H54 (cell line): ENCODE measurements around the gene ELAVL3.
A peak's percentile ranks its signal among the peaks of the same experiment; 100 is the strongest.
"Not testable (repeated sequence)": the region's sequence is repeated elsewhere in the genome, so short reads cannot be mapped to it uniquely, and the experiment has no call there.

ENCODE experiments used
- DNase-seq: peaks from one replicate; pipeline ENCODE4 v3.0.0; 2011; ENCODE audit warnings: low spot score, mixed read lengths; ENCODE audit not compliant: insufficient read length
- FAIRE-seq: peaks from 3 replicates; lab custom pipeline; 2011; peaks lifted over from hg19 to GRCh38; lab: Jason Lieb, UNC
- POLR2A ChIP-seq: IDR thresholded peaks from 2 replicates; pipeline ENCODE4 v1.6.1; 2011; ENCODE audit warnings: low read depth, mild to moderate bottlenecking, low read length

The ELAVL3 gene

DNA sequence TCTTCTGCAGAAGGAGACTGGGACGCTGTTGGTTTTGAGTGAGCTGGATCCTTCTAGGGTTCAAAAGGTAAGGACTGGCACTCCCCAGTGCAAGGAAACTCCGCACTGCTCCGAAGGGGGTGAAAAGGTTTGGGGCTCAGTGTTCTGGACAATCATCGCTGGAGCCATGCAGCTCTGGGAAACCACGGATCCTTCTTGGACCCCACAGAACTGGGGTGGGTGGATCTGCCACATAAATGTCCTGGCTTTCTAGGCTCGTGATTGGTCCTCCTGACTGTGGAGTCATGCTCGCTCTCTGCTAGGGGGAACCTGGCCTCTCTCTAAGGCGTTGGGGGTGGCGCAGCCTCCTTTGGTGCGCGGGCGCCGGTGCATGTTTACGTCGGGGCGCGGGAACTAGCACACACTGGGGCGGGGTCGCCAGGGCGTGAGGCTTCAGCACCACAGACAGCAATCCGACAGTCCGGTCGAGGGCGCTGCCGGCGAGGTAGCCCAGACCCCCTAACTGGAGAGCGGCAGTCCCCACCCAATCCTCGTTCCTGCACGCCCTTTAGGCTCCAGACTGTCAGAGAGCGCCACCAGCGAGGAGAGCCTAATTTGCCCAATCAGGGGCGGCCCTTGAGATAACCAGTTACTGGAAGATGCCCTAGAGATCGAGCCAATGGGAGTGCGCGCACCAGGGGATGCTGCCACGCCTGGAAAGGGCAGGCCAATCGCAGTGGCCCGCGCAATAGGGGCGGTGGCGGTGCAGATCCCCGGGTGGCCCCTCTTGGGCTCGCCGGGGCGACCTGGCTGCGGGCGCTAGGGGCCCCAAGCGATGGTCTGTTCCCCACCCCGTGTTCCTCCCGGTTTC is 913 bp upstream of the ELAVL3 start:
- FAIRE-seq: peak; percentile 60
- peak; percentile 33; the same call in 1 of the 2 replicates for TF ChIP-seq POLR2A

DNA sequence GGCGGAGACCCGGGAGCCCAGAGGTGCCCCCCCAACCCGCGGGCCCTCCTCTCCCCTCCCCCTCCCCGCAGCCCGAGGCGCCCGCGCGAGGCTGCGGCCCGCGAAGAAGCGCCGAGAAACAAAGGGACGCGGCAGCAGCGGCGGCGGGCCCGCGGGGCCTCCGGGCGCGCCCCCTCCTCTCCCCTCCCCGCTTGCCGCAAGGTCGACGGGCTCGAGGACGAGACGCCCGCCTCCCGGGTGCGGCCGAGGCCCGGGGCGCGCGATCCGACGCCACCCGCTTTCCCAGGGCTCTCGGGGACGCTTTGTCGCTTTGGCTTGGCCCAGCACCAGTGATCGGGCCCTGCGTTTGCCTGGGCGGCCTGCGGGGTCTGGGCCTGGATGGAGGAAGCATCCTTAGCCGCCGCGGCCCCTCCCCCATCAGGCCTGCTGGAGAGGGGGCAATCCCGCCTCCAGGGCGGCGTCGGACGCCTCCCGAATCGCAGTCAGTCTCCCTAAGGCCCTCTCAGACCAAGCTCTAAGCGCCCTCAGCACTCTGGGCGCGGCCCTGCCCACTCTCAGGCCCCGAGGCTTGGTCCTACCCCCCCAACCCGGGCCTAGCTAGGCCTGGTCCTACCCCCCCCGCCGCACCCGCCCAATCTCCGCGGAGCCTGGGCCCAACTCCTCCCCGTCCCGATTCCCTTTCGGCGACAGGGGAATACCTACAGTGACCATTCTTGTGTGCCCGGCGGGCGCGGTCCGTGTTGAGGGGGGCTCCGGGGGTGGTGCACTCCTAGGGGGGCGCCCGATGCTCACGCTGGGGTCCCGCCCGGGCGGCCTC is 740 bp downstream of the ELAVL3 start:
- no peak for FAIRE-seq
- TF ChIP-seq POLR2A: no peak
- DNase-seq: no peak

More for the DNA sequence above, 913 bp upstream of the ELAVL3 start:
- peak; percentile 98 for DNase-seq

DNA sequence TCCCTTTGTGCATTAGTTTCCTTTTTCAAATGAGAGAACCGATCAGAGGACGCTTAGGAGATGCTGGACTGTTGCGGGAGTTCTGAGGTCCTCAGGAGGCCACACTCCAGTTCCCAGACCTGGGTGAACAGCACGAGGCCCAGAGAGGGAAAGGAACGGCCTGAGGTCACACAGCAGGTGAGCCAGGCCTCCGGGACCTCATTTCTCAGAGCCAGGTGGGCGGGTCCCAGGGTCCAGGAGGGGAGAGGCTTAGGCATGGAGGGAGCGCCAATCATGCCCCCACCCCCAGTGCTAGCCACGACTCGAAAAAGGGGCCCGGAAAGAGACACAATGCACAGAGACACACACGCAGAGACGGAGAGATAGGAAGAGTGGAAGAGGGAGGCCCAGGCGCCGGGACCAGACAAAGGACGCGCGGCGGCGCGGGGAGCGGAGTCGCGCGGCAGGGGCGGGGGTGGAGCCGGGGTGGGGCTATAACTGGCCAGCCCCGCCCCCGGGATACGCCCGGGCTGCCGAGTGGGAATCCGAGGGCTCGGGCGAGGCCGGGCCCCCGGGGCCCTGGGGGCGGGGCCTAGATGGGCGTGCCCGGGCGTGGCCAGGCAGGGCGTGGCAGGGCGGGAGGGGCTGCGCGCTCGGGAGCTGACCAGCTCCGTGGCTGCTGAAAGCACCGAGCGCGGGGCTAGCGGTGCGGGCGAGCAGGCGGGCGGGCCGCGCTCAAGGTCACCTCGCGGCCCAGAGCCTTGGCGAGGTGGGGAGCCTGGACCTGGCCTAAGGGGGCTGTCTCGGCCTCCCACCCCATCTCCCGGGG is 1.6 kb downstream of the ELAVL3 start:
- FAIRE-seq (no peak), DNase-seq (no peak)
- no peak for TF ChIP-seq POLR2A

DNA sequence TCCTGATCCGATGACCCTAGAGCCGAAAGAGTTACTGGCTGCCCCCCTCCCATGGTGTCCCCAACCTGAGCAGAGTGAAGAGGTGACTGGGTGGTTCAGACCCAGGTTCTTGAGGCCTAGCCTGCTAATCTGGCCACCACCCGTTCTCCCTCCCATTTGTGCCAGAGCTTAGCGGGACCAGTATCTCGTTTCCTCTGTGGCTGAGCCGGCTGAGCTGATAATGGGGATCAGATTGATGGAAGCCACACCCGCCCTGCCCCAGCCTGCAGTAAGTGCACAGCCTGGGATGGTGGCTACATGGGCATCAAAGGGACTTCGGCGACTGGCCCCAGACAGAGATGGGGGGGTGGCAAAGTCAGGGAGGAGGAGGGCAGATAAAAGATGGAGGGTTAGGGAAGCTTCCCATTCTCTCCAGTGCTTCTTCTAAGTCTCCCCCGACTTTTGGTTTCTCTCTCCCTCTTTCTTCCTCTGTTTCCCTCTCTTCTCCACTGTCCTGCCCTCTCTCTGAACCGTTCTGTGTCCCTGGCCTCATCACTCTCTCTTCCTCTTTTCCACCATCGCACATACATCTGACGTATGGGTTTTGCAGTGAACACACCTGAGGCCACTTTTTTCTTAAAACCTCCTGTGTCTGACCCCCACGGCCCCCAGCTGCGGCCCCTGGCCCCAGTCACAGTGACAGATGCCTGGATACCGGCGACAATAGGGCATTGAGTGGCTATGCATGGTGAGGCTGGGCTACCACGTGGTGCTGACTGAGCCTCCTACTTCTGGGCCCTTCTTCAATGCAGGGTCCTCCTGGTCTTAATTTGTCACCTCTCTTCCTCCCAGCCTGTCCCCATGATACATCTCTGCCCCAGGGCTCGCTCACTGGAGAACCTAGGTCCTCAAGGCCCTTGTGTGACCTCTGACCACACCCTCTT is 2.4 kb downstream of the ELAVL3 start:
- FAIRE-seq (no peak), DNase-seq (no peak)

DNA sequence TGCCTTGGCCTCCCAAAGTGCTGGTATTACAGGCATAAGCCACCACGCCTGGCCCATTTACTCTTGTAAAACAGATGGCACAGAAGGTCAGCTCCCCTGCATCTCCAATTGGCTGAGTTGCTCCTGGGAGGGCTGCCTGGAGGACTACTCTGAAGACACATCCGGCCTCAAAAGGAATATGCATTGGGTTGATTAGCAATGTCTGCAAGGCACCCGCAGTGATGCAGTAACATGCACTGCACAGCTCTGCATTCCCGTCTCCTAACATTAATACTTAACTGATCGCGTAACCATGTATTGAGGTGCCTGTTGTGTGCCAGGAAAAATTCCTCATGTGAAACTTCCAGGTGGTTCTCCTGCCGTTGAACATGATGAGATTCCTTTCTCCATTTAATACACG is 5.0 kb downstream of the ELAVL3 start:
- DNase-seq: no peak
- FAIRE-seq: no peak
- no peak for TF ChIP-seq POLR2A

More for the DNA sequence above, 2.4 kb downstream of the ELAVL3 start:
- no peak for TF ChIP-seq POLR2A

DNA sequence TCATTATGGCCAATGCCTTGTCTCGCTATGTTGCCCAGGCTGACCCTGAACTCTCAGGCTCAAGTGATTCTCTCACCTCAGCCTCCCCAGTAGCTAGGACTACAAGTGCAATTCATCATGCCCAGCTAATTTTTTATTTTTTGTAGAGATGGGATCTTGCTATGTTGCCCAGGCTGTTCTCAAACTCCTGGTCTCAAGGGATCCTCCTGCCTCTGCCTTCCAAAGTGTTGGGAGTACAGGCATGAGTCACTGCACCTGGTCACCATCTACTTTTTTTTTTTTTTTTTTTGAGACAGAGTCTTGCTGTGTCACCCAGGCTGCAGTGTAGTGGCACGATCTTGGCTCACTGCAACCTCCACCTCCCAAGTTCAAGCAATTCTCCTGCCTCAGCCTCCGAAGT is 5.5 kb downstream of the ELAVL3 start:
- not testable (repeated sequence) for FAIRE-seq, DNase-seq

DNA sequence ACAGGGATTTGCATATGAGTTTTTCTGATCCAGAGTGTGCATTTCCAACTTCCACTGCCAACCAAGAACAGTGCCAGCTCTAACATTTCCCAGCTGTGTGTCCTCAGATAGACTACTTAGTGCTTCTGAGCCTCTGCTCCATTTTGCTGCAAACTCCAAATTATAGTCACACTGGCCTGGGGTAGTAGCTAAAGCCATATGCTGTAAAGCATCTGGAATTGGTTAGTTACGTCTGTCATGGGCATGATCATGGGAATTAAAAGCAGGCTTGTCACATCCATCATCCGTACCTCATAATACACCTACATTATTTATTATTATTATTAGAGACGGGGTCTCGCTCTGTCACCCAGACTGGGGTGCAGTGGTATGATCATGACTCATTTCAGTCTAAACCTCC is 7.1 kb downstream of the ELAVL3 start:
- FAIRE-seq (no peak), DNase-seq (no peak)
- TF ChIP-seq POLR2A: no peak

DNA sequence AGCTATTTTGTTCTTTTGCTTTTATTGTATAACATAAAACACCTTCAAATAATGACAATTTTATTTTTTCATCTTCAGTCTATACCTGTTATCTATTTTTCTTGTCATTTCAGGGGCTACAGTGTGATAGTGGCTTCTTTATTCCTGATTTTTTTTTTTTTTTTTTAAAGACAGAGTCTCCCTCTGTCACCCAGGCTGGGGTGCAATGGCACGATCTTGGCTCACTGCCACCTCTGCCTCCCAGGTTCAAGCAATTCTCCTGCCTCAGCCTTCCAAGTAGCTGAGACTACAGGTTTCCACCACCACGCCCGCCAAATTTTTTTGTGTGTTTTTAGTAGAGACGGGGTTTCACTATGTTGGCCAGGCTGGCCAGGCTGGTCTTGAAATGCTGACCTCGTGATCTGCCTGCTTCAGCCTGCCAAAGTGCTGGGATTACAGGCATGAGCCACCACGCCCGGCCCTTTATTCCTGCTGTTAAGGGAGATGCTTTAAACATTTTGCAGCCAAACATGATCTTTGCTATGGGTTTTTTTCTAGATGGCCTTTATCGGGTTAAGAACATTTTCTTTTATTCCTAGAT is 12.5 kb downstream of the ELAVL3 start:
- not testable (repeated sequence) for FAIRE-seq, DNase-seq

DNA sequence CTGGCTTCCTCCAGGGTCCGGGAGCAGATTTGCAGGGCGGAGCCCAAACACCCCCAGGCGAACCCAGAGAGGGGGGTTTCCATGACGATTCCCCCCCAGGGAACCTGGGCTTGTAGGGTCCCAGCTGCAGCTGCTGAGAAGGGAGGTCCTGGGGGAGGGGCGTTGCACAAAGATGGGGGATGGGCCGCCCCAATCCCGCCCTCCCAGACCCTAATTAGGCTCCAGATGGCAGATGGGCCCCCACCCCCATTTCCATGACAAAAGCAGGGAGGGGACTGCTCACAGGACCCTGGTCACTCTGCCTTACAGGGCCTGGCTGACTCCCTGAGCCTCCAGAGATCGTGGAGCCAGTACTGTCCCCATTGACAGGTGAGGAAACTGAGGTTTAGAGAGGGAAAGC is 15.2 kb downstream of the ELAVL3 start:
- DNase-seq (no peak), FAIRE-seq (no peak)

DNA sequence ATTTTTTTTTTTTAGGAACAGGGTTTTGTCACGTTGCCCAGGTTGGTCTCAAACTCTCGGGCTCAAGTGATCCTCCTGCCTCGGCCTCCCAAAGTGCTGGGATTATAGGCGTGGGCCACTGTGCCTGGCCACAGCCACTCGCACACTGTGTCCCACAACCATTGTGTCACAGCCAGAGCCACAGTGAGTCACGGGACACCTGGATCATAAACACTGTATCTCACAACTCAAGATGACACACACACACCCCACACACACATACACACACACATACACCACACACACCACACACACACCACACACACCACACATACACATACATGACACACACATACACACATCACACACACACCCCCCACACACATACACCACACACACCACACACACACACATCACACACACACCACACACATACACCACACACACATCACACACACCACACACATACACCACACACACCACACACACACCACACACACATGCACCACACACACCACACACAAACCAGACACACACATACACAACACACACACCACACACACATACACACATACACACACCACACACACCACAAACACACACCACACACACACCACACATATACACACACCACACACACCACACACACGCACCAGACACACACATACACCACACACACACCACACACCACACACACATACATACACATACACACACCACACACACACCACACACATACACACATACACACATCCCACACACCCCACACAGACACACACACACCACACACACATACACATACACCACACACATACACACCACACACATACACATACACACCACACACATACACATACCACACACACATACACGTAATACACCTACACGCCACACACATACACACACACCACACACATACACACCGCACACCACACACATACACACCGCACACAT is 16.2 kb downstream of the ELAVL3 start:
- no peak for TF ChIP-seq POLR2A
- FAIRE-seq: no peak
- DNase-seq: no peak

More for the DNA sequence above, 15.2 kb downstream of the ELAVL3 start:
- no peak for TF ChIP-seq POLR2A

DNA sequence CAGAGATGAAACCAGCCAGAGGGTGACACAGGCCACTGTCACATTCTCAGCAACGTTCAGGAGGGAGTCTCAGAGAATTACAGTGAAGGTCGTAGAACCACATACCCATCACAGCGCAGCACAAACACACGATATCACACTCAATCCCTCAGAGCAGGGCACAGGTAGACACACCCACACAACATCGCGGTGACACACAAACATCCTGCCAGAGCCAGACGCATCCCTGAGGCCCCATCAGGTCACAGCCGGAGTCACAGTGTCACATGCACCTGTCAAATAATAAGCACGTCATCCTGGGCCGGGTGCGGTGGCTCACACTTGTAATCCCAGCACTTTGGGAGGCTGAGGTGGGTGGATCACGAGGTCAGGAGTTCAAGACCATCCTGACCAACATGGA is 17.5 kb downstream of the ELAVL3 start:
- no peak for DNase-seq
- no peak for TF ChIP-seq POLR2A
- FAIRE-seq: no peak
